ENCODE measurements around the gene LNX1.

Gene LNX1

DNA sequence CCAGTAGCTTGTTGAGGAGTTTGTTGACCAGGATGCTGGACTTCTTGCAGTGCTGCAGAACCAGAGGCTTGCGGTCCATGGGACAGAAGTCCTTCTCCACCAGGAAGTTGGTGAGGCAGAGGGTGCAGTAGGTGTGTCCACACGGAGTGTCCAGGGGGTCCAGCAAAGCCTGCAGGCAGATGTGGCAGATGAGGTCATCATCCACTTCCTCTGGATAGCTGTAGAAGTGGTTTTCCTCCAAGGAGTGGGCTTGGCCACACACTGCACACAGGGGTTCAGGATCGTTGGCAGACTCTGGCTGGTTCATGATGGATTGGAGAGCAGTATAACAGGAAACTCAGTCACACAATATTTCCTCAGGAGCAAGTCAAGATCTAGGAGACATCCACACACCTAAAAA lies 17.6 kb downstream of the LNX1 start:
- in situ Hi-C loops (cut with MboI; ENCODE audit: low pct_unique_long_range_greater_than_20kb, low sequenced_read_pairs, unreplicated experiment) = no loop called here
- TF ChIP-seq, protein P1, sequence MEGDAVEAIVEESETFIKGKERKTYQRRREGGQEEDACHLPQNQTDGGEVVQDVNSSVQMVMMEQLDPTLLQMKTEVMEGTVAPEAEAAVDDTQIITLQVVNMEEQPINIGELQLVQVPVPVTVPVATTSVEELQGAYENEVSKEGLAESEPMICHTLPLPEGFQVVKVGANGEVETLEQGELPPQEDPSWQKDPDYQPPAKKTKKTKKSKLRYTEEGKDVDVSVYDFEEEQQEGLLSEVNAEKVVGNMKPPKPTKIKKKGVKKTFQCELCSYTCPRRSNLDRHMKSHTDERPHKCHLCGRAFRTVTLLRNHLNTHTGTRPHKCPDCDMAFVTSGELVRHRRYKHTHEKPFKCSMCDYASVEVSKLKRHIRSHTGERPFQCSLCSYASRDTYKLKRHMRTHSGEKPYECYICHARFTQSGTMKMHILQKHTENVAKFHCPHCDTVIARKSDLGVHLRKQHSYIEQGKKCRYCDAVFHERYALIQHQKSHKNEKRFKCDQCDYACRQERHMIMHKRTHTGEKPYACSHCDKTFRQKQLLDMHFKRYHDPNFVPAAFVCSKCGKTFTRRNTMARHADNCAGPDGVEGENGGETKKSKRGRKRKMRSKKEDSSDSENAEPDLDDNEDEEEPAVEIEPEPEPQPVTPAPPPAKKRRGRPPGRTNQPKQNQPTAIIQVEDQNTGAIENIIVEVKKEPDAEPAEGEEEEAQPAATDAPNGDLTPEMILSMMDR (IDR thresholded peaks at IDR 0.05; ENCODE audit: extremely low read depth, insufficient read depth, missing control alignments) = no peak
- DNase-seq (ENCODE audit: low spot score) = no peak

DNA sequence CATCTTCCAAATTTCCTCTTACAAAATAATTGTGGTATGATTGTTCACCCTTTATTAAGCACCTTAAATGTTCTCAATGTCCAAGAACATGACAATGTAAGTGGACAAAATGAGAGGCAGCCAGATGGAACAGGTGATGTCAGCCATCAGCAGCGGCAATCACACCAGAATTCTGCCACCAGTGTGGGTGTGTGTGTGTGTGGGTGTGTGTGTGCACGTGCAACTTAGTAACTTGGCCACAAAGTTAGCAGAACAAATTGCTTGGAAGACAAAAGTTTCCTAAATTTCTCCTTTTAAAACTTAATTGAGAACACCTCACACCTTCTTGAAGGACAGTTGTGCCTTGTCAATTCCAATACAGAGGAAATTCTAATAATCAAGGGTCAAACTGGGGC lies 18.7 kb downstream of the LNX1 start:
- TF ChIP-seq, protein P1 (IDR thresholded peaks at IDR 0.05; ENCODE audit: extremely low read depth, insufficient read depth, missing control alignments) = no peak
- in situ Hi-C loops (cut with MboI; ENCODE audit: low pct_unique_long_range_greater_than_20kb, low sequenced_read_pairs, unreplicated experiment) = no loop called here

DNA sequence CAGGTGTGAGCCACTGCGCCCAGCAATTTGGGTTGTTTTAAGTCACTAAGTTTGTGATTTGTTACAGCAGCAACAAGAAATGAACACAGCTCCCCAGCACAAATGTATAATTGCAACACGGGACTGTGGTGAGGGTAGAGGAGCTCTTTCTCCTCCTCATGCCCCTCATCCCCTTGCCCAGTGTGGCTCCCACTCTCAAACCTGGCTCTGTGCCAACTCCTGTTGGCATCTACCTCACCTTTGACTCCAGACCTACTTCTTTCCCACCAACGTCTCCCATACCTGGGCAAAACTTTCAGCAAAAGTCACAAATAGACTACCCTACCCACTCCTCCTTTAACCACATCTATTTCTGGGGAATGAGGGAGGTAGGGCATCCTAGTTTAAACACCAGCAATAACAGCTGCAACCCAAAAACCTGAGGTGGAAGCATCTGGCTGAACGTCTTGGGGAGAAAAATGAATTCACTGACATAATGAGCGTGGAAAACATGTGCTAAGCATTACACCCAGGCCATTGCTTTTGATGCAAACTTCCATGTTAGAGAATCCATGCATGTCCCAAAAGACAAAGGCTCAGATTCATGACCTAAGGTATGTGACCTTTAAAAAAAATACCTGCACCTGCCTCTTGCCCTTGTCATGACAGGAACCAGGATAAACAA lies 19.2 kb downstream of the LNX1 start:
- in situ Hi-C loops (cut with MboI; ENCODE audit: low pct_unique_long_range_greater_than_20kb, low sequenced_read_pairs, unreplicated experiment) = no loop called here
- no peak for DNase-seq (ENCODE audit: low spot score)
- TF ChIP-seq, protein P1 (IDR thresholded peaks at IDR 0.05; ENCODE audit: extremely low read depth, insufficient read depth, missing control alignments) = no peak

More for the DNA sequence above, 18.7 kb downstream of the LNX1 start:
- no peak for DNase-seq (ENCODE audit: low spot score)

DNA sequence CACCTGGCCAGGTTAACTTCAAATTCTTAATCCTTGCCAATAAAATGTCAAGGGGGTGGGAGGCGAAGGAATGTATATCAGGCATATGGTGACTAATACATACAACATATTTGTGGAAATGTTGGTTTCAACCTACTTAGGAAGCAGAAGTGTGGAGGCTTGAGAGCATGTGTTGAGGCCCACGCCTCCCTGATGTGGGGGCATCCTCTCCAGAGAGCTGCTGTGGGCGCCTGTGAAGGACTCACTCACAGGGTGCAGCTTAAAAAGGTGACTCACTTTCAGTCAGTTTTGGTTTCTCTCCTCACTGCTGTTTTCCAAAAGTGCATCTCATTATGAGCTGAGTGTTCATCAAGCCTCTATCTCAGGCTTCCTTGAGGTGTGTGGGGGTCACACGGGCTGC lies 27.5 kb downstream of the LNX1 start:
- DNase-seq (ENCODE audit: low spot score) = peak; percentile 52
- in situ Hi-C loops (cut with MboI; ENCODE audit: low pct_unique_long_range_greater_than_20kb, low sequenced_read_pairs, unreplicated experiment) = no loop called here
- TF ChIP-seq, protein P1 (IDR thresholded peaks at IDR 0.05; ENCODE audit: extremely low read depth, insufficient read depth, missing control alignments) = no peak

DNA sequence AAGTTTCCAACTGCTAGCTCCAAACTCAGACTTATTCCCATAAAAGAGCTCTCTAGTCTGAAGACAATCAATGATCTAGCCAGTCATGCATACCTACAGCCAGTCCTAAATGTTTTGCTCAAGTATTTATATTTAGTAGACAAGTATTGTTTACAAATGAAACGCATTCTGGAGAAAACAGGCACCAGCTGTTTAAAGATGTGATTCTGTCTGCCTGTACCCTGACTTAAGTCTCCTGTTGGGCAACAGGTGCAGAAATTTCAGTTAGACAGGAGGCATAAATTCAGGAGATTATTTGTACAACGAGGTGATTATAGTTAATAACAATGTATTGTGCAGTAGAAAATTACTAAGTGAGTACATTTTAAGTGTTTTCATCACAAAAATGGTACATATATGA lies 28.9 kb downstream of the LNX1 start:
- in situ Hi-C loops (cut with MboI; ENCODE audit: low pct_unique_long_range_greater_than_20kb, low sequenced_read_pairs, unreplicated experiment) = no loop called here
- TF ChIP-seq, protein P1 (IDR thresholded peaks at IDR 0.05; ENCODE audit: extremely low read depth, insufficient read depth, missing control alignments) = no peak
- DNase-seq (ENCODE audit: low spot score) = no peak

DNA sequence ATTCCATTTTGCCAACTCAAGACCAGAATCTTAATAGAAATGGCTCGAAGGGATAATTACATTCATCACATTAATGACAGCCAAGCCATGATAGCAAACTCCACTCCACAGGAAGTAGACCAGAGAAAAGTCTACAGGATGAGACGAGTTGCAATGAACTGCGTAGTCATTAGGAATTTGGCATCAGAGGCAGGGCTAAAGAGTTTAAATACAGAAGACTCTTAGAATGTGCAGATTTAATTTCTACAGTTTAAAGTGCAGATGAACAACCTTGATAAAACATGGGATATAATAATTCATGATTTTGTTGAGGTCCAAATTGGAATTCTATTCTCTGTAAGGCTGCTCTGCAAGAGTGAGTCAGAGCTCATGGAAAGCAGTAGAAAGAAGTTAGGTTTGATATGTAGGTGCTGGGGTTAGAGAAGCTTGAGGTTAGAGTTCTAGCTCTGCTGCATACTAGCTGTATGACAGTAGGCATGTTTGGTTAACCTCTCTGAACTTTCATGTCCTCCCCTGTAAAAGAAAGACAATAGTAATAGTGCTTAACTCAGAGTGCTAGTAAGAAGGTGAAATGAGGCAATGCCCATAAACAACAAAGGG lies 32.2 kb downstream of the LNX1 start:
- TF ChIP-seq, protein P1 (IDR thresholded peaks at IDR 0.05; ENCODE audit: extremely low read depth, insufficient read depth, missing control alignments) = no peak
- in situ Hi-C loops (cut with MboI; ENCODE audit: low pct_unique_long_range_greater_than_20kb, low sequenced_read_pairs, unreplicated experiment) = no loop called here
- no peak for DNase-seq (ENCODE audit: low spot score)
